HG03095 (cell line): ENCODE results near the gene UBE2H.

ENCODE experiments used
- ATAC-seq: cut with Tn5 transposase; IDR thresholded peaks from one replicate; pipeline ENCODE4 v1.9.1; 2021; ENCODE audit warnings: moderate library complexity; ENCODE audit not compliant: unreplicated experiment

UBE2H gene

GRCh38 chr7:129790136-129790535 is 162.6 kb downstream of the UBE2H start:
- ATAC-seq = no peak

- no peak for ATAC-seq
These were observed 163.1 kb downstream of the UBE2H start for GRCh38 chr7:129789652-129790051.

- no peak for ATAC-seq
These were observed 163.8 kb downstream of the UBE2H start for GRCh38 chr7:129789000-129789399.

- no peak for ATAC-seq
These were observed 165.8 kb downstream of the UBE2H start for GRCh38 chr7:129786825-129787563.

- no peak for ATAC-seq
These were observed 166.9 kb downstream of the UBE2H start for GRCh38 chr7:129785685-129786514.

GRCh38 chr7:129784783-129785684 is 167.7 kb downstream of the UBE2H start:
- no peak for ATAC-seq

- ATAC-seq = no peak
These were observed 168.3 kb downstream of the UBE2H start for GRCh38 chr7:129784437-129784782.

- no peak for ATAC-seq
These were observed 169.2 kb downstream of the UBE2H start for GRCh38 chr7:129783584-129783919.

GRCh38 chr7:129782818-129783583 is 169.8 kb downstream of the UBE2H start:
- ATAC-seq = no peak

GRCh38 chr7:129781928-129782817 is 170.6 kb downstream of the UBE2H start:
- ATAC-seq = no peak

- ATAC-seq = no peak
These were observed 171.5 kb downstream of the UBE2H start for GRCh38 chr7:129780974-129781927.
